GM12878 (cell line): ENCODE results near the gene PMPCA. TPM values are rescaled to one million over a fixed set of nuclear protein-coding genes. Genes with fewer than 3 reads are reported as not detected.

Experiments used
- BHLHE40 ChIP-seq, 2 experiments: fragments of 450-650 bp in 1 of 2; IDR thresholded peaks; 2 replicates each; pipeline ENCODE4 v1.6.1; 2011 to 2017; ENCODE audit warnings: low read depth in 2 of 2, borderline replicate concordance in 1 of 2, improper control_type of control experiment in 1 of 2, low read length in 1 of 2, mild to moderate bottlenecking in 1 of 2
- HDGF ChIP-seq: fragments of 450-650 bp; IDR thresholded peaks from 2 replicates; pipeline ENCODE4 v1.6.1; 2016; ENCODE audit warnings: antibody characterized with exemption
- MXI1 ChIP-seq: fragments of 150-350 bp; IDR thresholded peaks from 2 replicates; pipeline ENCODE4 v1.6.1; 2011; ENCODE audit warnings: low read depth, mild to moderate bottlenecking, inconsistent platforms, low read length, improper control_type of control experiment
- POLR2A ChIP-seq: IDR thresholded peaks from 2 replicates; pipeline ENCODE4 v1.6.1; 2011; ENCODE audit warnings: low read depth, mild to moderate bottlenecking, low read length
- RAD21 ChIP-seq: IDR thresholded peaks from 2 replicates; pipeline ENCODE4 v1.6.1; 2011; ENCODE audit warnings: mild to moderate bottlenecking, low read depth, low read length, moderate library complexity; ENCODE audit not compliant: insufficient read depth
- RELA ChIP-seq: fragments of 450-650 bp; IDR thresholded peaks from 2 replicates; pipeline ENCODE4 v1.8.0; 2014; ENCODE audit warnings: borderline replicate concordance; ENCODE audit not compliant: partially characterized antibody
- SMARCA5 ChIP-seq: fragments of 450-650 bp; IDR thresholded peaks from 2 replicates; pipeline ENCODE4 v1.6.1; 2017; ENCODE audit warnings: mild to moderate bottlenecking
- SP1 ChIP-seq: IDR thresholded peaks from one replicate; pipeline ENCODE4 v1.6.1; 2011; ENCODE audit warnings: low read depth, low read length
- STAT3 ChIP-seq: IDR thresholded peaks from 2 replicates; pipeline ENCODE4 v1.6.1; 2011; ENCODE audit warnings: low read depth, low read length, improper control_type of control experiment
- TAF1 ChIP-seq: IDR thresholded peaks from 2 replicates; pipeline ENCODE4 v1.6.1; 2011; ENCODE audit warnings: mild to moderate bottlenecking, low read depth, low read length, borderline replicate concordance
- TARDBP ChIP-seq: IDR thresholded peaks from 2 replicates; pipeline ENCODE4 v1.6.1; 2016; ENCODE audit warnings: borderline replicate concordance
- YY1 ChIP-seq: IDR thresholded peaks from 2 replicates; pipeline ENCODE4 v1.6.1; 2011; ENCODE audit warnings: low read depth, mild to moderate bottlenecking, low read length
- polyA plus RNA-seq, 11 experiments: library from polyadenylated mRNA; depleted of rRNA in 4 of 11; unstranded in 6 of 11; stranded (reverse) in 5 of 11; fragments of >200 nt; fragmentation: Nextera tagmentation in 4 of 11; fragmentation: Illumina TruSeq in 1 of 11; extraction: Ambion mirVana in 4 of 11; extraction: Trizol in 1 of 11; gene quantifications; 1 replicate in 1 of 11; 2 replicates in 10 of 11; pipeline versions ENCODE4 v1.2.1 to v1.2.3, GENCODE V29; 2011 to 2016; ENCODE audit warnings: inconsistent platforms in 2 of 11, missing spikeins in 2 of 11, low read depth in 1 of 11
- total RNA-seq, 4 experiments: library from RNA; depleted of rRNA in 3 of 4; stranded (reverse); fragments of >200 nt in 3 of 4; fragmentation: Illumina TruSeq in 1 of 4; extraction: Trizol in 1 of 4; gene quantifications; 2 replicates each; pipeline versions ENCODE4 v1.2.1 to v1.2.3, GENCODE V29; 2013 to 2021
- TF ChIP-seq, protein P1 (sequence below), 3 experiments: IDR thresholded peaks in 2 of 3; conservative IDR thresholded peaks in 1 of 3; 2 replicates each; pipeline ENCODE4 v1.5.1; 2011; ENCODE audit warnings: low read depth in 3 of 3, low read length in 3 of 3, mild to moderate bottlenecking in 3 of 3, control low read depth in 2 of 3, moderate library complexity in 2 of 3, inconsistent platforms in 1 of 3, mixed read lengths in 1 of 3; ENCODE audit not compliant: control insufficient read depth in 2 of 3, insufficient read depth in 1 of 3; ENCODE audit errors: extremely low read depth in 1 of 3
- TF ChIP-seq, protein P2 (sequence below): IDR thresholded peaks from 2 replicates; pipeline ENCODE4 v1.6.1; 2012; ENCODE audit warnings: low read depth, low read length, improper control_type of control experiment
- TF ChIP-seq, protein P3 (sequence below): fragments of 450-650 bp; IDR thresholded peaks from 2 replicates; pipeline ENCODE4 v1.6.1; 2016; ENCODE audit warnings: mild to moderate bottlenecking

PMPCA gene
- total and polyA plus RNA-seq, 10 of the 15 experiments (the other 5 are each of a cell fraction or from before 2014, with no cell fraction given), result 8.1 to 137 (median 75.7) TPM

DNA sequence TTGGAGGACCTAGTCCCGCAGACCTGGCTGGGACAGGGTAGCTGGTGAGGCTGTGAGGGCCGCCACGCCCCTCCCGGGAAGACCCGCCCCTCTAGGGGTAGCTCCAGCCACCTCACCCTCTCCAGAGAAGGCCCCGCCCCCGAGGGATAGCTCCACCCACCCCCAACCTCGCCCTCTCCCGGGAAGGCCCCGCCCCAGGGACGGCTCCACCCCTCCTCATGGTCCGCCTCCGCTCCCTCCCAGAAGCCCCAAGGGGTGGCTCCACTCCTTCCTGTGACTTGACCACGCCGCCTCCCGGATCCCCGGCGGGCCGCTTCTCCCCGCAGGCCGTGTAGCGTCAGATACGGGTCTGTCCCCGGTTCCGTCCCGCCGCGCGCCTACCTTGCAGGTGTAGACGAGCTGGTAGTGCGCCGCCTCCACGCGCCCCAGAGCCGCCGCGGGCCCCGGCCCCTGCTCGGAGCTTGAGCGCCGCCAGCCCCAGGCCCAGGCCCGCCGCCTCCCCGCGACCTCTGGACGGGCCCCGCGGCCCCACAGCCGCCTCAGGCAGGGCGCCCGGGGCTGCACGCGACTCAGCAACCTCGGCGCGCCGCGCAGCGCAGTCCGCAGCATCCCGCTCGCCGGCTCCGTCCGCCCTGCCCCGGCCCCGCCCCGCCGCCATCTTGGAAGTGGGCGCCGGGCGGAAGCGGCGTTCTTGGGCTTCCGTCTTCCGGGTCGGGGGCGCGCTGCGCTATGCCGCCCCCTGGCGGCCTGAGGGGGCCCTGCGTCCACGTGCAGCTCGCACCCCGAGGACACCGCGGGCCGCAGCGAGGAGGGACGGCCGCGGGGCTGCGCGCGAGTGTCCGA lies 47.1 kb upstream of the PMPCA start, which contains the start of gene DNLZ (continued):
- TF ChIP-seq MXI1 (peak; percentile 63), RELA (peak; percentile 7), SP1 (peak; percentile 60), TAF1 (peak; percentile 66; the same call in 1 of the 2 replicates), POLR2A (peak; percentile 88), BHLHE40 (IDR thresholded peaks at IDR 0.05; ENCODE audit: borderline replicate concordance in 1 of 2, low read depth in 2 of 2, low read length in 1 of 2) (peak; percentile 94 to 99), RAD21 (peak; percentile 37; the same call in 1 of the 2 replicates), SMARCA5 (peak; percentile 79), TARDBP (peak; percentile 73; the same call in 1 of the 2 replicates), YY1 (peak; percentile 99), STAT3 (no peak), HDGF (peak; percentile 58; the same call in 1 of the 2 replicates)
- TF ChIP-seq, protein P1, sequence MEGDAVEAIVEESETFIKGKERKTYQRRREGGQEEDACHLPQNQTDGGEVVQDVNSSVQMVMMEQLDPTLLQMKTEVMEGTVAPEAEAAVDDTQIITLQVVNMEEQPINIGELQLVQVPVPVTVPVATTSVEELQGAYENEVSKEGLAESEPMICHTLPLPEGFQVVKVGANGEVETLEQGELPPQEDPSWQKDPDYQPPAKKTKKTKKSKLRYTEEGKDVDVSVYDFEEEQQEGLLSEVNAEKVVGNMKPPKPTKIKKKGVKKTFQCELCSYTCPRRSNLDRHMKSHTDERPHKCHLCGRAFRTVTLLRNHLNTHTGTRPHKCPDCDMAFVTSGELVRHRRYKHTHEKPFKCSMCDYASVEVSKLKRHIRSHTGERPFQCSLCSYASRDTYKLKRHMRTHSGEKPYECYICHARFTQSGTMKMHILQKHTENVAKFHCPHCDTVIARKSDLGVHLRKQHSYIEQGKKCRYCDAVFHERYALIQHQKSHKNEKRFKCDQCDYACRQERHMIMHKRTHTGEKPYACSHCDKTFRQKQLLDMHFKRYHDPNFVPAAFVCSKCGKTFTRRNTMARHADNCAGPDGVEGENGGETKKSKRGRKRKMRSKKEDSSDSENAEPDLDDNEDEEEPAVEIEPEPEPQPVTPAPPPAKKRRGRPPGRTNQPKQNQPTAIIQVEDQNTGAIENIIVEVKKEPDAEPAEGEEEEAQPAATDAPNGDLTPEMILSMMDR (IDR thresholded peaks at IDR 0.05 in 2 of 3, conservative IDR thresholded peaks at IDR 0.05 in 1 of 3; ENCODE audit: control insufficient read depth in 2 of 3, extremely low read depth in 1 of 3, insufficient read depth in 1 of 3, low read depth in 3 of 3, low read length in 3 of 3), result peak; percentile 90 to 98 (median 91)
- TF ChIP-seq, protein P2, sequence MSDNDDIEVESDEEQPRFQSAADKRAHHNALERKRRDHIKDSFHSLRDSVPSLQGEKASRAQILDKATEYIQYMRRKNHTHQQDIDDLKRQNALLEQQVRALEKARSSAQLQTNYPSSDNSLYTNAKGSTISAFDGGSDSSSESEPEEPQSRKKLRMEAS, result peak; percentile 100
- TF ChIP-seq, protein P3, sequence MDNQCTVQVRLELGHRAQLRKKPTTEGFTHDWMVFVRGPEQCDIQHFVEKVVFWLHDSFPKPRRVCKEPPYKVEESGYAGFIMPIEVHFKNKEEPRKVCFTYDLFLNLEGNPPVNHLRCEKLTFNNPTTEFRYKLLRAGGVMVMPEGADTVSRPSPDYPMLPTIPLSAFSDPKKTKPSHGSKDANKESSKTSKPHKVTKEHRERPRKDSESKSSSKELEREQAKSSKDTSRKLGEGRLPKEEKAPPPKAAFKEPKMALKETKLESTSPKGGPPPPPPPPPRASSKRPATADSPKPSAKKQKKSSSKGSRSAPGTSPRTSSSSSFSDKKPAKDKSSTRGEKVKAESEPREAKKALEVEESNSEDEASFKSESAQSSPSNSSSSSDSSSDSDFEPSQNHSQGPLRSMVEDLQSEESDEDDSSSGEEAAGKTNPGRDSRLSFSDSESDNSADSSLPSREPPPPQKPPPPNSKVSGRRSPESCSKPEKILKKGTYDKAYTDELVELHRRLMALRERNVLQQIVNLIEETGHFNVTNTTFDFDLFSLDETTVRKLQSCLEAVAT, result no peak
- TF ChIP-seq, all 136 proteins: peak for 53
